Activated naive CD8-positive, alpha-beta T cell treated with anti-CD3 and anti-CD28 coated beads, Interleukin-2, amount 10 ng/mL, durations not matched to agents 7 days and 5 days (primary cell): Measurements from ENCODE around the gene ADGRB3. TPM values are rescaled to one million over a fixed set of nuclear protein-coding genes. Genes with fewer than 3 reads are reported as not detected.
"Not testable (repeated sequence)": the region's sequence is repeated elsewhere in the genome, so short reads cannot be mapped to it uniquely, and the experiment has no call there.

Experiments
- ATAC-seq: fragments of 150-1000 bp; cut with Tn5 transposase; one replicate; pipeline ENCODE4 v1.10.0; 2021; ENCODE audit warnings: low read depth, moderate library complexity
- POLR2A ChIA-PET: fragments of 350-600 bp; sonication (Branson Sonifier 250); formaldehyde crosslinking; loops from one replicate; lab custom pipeline; 2021; ENCODE audit warnings: antibody characterized with exemption; lab: Charles Lee
- DNase-seq: peaks from one replicate; pipeline ENCODE4 v3.0.0; 2021
- H3K27ac Mint-ChIP-seq: one replicate; pipeline ENCODE4 v1.8.0; 2022; ENCODE audit warnings: mild to moderate bottlenecking, mixed read lengths
- H3K27me3 Mint-ChIP-seq: one replicate; pipeline ENCODE4 v1.8.0; 2022; ENCODE audit warnings: mild to moderate bottlenecking, moderate library complexity, mixed read lengths
- H3K36me3 Mint-ChIP-seq: one replicate; pipeline ENCODE4 v1.8.0; 2021; ENCODE audit warnings: mild to moderate bottlenecking, mixed read lengths
- H3K4me1 Mint-ChIP-seq: one replicate; pipeline ENCODE4 v1.8.0; 2021; ENCODE audit warnings: mixed read lengths
- H3K4me3 Mint-ChIP-seq: one replicate; pipeline ENCODE4 v1.8.0; 2022; ENCODE audit warnings: mild to moderate bottlenecking, moderate library complexity, mixed read lengths
- H3K9me3 Mint-ChIP-seq: one replicate; pipeline ENCODE4 v1.8.0; 2021; ENCODE audit warnings: mixed read lengths
- total RNA-seq, 2 experiments: library from RNA; stranded (reverse); gene quantifications; one replicate each; pipeline ENCODE4 v1.2.3, GENCODE V29; 2021

Gene ADGRB3
- total RNA-seq, 2 experiments from 2014 or later, result not detected

GRCh38 chr6:68947721-68948120, 312.6 kb downstream of the ADGRB3 start:
- Mint-ChIP-seq H3K27ac (no peak overlapping the region), H3K9me3 (no peaks in the 10 kb centered on the region), H3K27me3 (no peaks in the 10 kb centered on the region), H3K4me3 (no peak overlapping the region), H3K4me1 (no peaks in the 10 kb centered on the region), H3K36me3 (no peaks in the 10 kb centered on the region)
- no peak for DNase-seq
- no peak for ATAC-seq
- POLR2A ChIA-PET, result no interaction called here

GRCh38 chr6:68951270-68951669, 316.2 kb downstream of the ADGRB3 start:
- Mint-ChIP-seq H3K36me3 (no peaks in the 10 kb centered on the region), H3K4me3 (no peak overlapping the region), H3K9me3 (no peaks in the 10 kb centered on the region), H3K27me3 (peaks cover 1% of the 10 kb centered on the region), H3K27ac (no peak overlapping the region), H3K4me1 (no peaks in the 10 kb centered on the region)
- ATAC-seq, result no peak
- no peak for DNase-seq
- POLR2A ChIA-PET, result no interaction called here

GRCh38 chr6:68958327-68958726, 323.2 kb downstream of the ADGRB3 start:
- Mint-ChIP-seq H3K4me1 (no peaks in the 10 kb centered on the region), H3K27ac (no peak overlapping the region), H3K27me3 (peaks cover 1% of the 10 kb centered on the region), H3K9me3 (no peaks in the 10 kb centered on the region), H3K4me3 (no peak overlapping the region), H3K36me3 (no peaks in the 10 kb centered on the region)
- DNase-seq (no peak), ATAC-seq (no peak)
- POLR2A ChIA-PET, result no interaction called here

- peaks cover 8% of the 10 kb centered on the region for H3K27me3 Mint-ChIP-seq
- H3K27ac Mint-ChIP-seq, result no peak overlapping the region
- H3K36me3 Mint-ChIP-seq, result no peaks in the 10 kb centered on the region
- DNase-seq, result peak; percentile 38
- peak; percentile 60 for ATAC-seq
- POLR2A ChIA-PET, result no interaction called here
- no peaks in the 10 kb centered on the region for H3K9me3 Mint-ChIP-seq
- H3K4me1 Mint-ChIP-seq, result no peaks in the 10 kb centered on the region
- no peak overlapping the region for H3K4me3 Mint-ChIP-seq
Measured at GRCh38 chr6:68967549-68968300, 332.6 kb downstream of the ADGRB3 start.

- Mint-ChIP-seq H3K27ac (no peak overlapping the region), H3K27me3 (peaks cover 8% of the 10 kb centered on the region), H3K4me1 (no peaks in the 10 kb centered on the region), H3K9me3 (no peaks in the 10 kb centered on the region), H3K36me3 (no peaks in the 10 kb centered on the region), H3K4me3 (no peak overlapping the region)
- ATAC-seq (no peak), DNase-seq (no peak)
- POLR2A ChIA-PET, result no interaction called here
Measured at GRCh38 chr6:68968301-68968649, 333.2 kb downstream of the ADGRB3 start.

- H3K4me1 Mint-ChIP-seq, result no peaks in the 10 kb centered on the region
- H3K4me3 Mint-ChIP-seq, result no peak overlapping the region
- H3K27ac Mint-ChIP-seq, result no peak overlapping the region
- no peaks in the 10 kb centered on the region for H3K27me3 Mint-ChIP-seq
- ATAC-seq (no peak), DNase-seq (no peak)
- H3K36me3 Mint-ChIP-seq, result no peaks in the 10 kb centered on the region
- H3K9me3 Mint-ChIP-seq, result no peaks in the 10 kb centered on the region
- POLR2A ChIA-PET, result no interaction called here
Measured at GRCh38 chr6:68973066-68973465, 338.0 kb downstream of the ADGRB3 start.

GRCh38 chr6:68975064-68975463, 340.0 kb downstream of the ADGRB3 start:
- POLR2A ChIA-PET, result no interaction called here
- DNase-seq, result no peak
- Mint-ChIP-seq H3K4me1 (no peaks in the 10 kb centered on the region), H3K27me3 (no peaks in the 10 kb centered on the region), H3K36me3 (no peaks in the 10 kb centered on the region), H3K27ac (no peak overlapping the region), H3K9me3 (no peaks in the 10 kb centered on the region), H3K4me3 (no peak overlapping the region)
- ATAC-seq, result no peak

GRCh38 chr6:68975816-68976215, 340.7 kb downstream of the ADGRB3 start:
- Mint-ChIP-seq H3K9me3 (no peaks in the 10 kb centered on the region), H3K27me3 (no peaks in the 10 kb centered on the region), H3K4me1 (no peaks in the 10 kb centered on the region), H3K27ac (no peak overlapping the region), H3K36me3 (no peaks in the 10 kb centered on the region), H3K4me3 (no peak overlapping the region)
- POLR2A ChIA-PET, result no interaction called here
- DNase-seq, result no peak
- ATAC-seq, result no peak

- no peaks in the 10 kb centered on the region for H3K27me3 Mint-ChIP-seq
- no peaks in the 10 kb centered on the region for H3K36me3 Mint-ChIP-seq
- no peak for ATAC-seq
Measured at GRCh38 chr6:68976260-68976659, 341.2 kb downstream of the ADGRB3 start.

GRCh38 chr6:68978411-68978810, 343.3 kb downstream of the ADGRB3 start:
- Mint-ChIP-seq H3K9me3 (no peaks in the 10 kb centered on the region), H3K27ac (no peak overlapping the region), H3K27me3 (no peaks in the 10 kb centered on the region), H3K36me3 (no peaks in the 10 kb centered on the region), H3K4me1 (no peaks in the 10 kb centered on the region), H3K4me3 (no peak overlapping the region)
- POLR2A ChIA-PET, result no interaction called here
- no peak for ATAC-seq
- DNase-seq, result no peak

More at GRCh38 chr6:68976260-68976659, 341.2 kb downstream of the ADGRB3 start:
- Mint-ChIP-seq H3K9me3 (no peaks in the 10 kb centered on the region), H3K27ac (no peak overlapping the region), H3K4me1 (no peaks in the 10 kb centered on the region), H3K4me3 (no peak overlapping the region)
- POLR2A ChIA-PET, result no interaction called here
- no peak for DNase-seq

- H3K27ac Mint-ChIP-seq, H3K4me1 Mint-ChIP-seq, H3K27me3 Mint-ChIP-seq, ATAC-seq, H3K36me3 Mint-ChIP-seq, POLR2A ChIA-PET, H3K9me3 Mint-ChIP-seq, DNase-seq, H3K4me3 Mint-ChIP-seq: not testable (repeated sequence)
Measured at GRCh38 chr6:68981668-68982067, 346.6 kb downstream of the ADGRB3 start.

GRCh38 chr6:68988698-68989097, 353.6 kb downstream of the ADGRB3 start:
- Mint-ChIP-seq H3K4me1 (no peaks in the 10 kb centered on the region), H3K27ac (no peak overlapping the region), H3K36me3 (no peaks in the 10 kb centered on the region), H3K4me3 (no peak overlapping the region), H3K27me3 (no peaks in the 10 kb centered on the region), H3K9me3 (no peaks in the 10 kb centered on the region)
- ATAC-seq, result no peak
- no peak for DNase-seq
- POLR2A ChIA-PET, result no interaction called here

GRCh38 chr6:68990317-68990716, 355.2 kb downstream of the ADGRB3 start:
- Mint-ChIP-seq H3K27me3 (no peaks in the 10 kb centered on the region), H3K9me3 (no peaks in the 10 kb centered on the region), H3K27ac (no peak overlapping the region), H3K36me3 (no peaks in the 10 kb centered on the region), H3K4me1 (no peaks in the 10 kb centered on the region), H3K4me3 (no peak overlapping the region)
- POLR2A ChIA-PET, result no interaction called here
- no peak for DNase-seq
- ATAC-seq, result no peak

GRCh38 chr6:68993911-68994310, 358.8 kb downstream of the ADGRB3 start:
- Mint-ChIP-seq H3K36me3 (no peaks in the 10 kb centered on the region), H3K9me3 (no peaks in the 10 kb centered on the region), H3K4me3 (no peak overlapping the region), H3K27ac (no peak overlapping the region), H3K27me3 (no peaks in the 10 kb centered on the region), H3K4me1 (no peaks in the 10 kb centered on the region)
- POLR2A ChIA-PET, result no interaction called here
- ATAC-seq (no peak), DNase-seq (no peak)
